ENCODE measurements around the gene SMIM10L2A.
"Not testable (repeated sequence)": the region's sequence is repeated elsewhere in the genome, so short reads cannot be mapped to it uniquely, and the experiment has no call there.

Gene SMIM10L2A

GRCh38 chrX:135461756-135462155 is 40.0 kb downstream of the SMIM10L2A start:
- DNase-seq = not testable (repeated sequence)

DNA sequence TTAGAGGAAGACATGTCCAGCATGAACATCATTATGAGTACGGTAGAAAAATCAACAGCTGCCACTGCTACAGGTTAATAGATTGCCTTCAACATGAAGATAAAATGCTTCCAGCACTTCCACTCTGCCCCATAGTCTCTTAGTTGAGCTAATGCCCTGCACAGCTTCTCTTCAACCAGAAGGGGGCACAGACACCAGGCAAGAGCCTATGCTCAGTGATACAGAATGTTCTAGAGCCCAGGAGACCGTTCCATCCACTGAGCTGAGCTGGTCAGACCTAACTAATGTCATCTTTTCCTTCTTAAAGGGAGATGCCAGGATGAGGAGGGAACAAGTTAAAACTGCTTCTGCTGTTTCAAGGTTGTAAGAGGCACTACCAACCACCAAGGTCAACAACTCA is 42.2 kb downstream of the SMIM10L2A start:
- peak; percentile 39 for DNase-seq

GRCh38 chrX:135476378-135476777 is 54.6 kb downstream of the SMIM10L2A start:
- no peak for DNase-seq

DNA sequence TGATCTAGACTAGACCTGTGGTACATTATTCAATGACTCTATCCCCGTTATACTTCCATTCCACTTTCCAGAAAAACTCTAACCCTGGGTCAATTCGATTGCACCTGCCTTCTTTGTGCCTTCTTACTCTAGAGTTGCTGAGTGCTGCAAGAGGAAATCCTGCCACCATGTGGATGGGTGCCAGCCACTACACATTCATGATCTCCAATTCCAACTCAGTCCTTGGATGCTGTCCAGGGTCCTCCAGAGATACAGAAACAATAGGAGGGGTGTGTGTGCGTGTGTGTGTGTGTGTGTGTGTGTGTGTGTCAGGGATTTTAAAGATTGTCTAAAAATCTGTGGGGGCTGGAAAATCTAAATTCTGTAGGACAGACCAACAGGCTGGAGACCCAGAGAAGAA is 55.8 kb downstream of the SMIM10L2A start:
- peak; percentile 82 for DNase-seq
